Purkinje cell (primary cell): Measurements from ENCODE around the gene ANAPC7. TPM values are rescaled to one million over a fixed set of nuclear protein-coding genes. Genes with fewer than 3 reads are reported as not detected.

Source experiments
- polyA plus RNA-seq: library from polyadenylated mRNA; unstranded; fragments of >200 nt; fragmentation: Nextera tagmentation; gene quantifications from 2 replicates; pipeline ENCODE4 v1.2.1, GENCODE V29; 2014

ANAPC7 gene, protein sequence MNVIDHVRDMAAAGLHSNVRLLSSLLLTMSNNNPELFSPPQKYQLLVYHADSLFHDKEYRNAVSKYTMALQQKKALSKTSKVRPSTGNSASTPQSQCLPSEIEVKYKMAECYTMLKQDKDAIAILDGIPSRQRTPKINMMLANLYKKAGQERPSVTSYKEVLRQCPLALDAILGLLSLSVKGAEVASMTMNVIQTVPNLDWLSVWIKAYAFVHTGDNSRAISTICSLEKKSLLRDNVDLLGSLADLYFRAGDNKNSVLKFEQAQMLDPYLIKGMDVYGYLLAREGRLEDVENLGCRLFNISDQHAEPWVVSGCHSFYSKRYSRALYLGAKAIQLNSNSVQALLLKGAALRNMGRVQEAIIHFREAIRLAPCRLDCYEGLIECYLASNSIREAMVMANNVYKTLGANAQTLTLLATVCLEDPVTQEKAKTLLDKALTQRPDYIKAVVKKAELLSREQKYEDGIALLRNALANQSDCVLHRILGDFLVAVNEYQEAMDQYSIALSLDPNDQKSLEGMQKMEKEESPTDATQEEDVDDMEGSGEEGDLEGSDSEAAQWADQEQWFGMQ
- polyA plus RNA-seq: 48.7 and 54.4 TPM in 2 replicates

DNA sequence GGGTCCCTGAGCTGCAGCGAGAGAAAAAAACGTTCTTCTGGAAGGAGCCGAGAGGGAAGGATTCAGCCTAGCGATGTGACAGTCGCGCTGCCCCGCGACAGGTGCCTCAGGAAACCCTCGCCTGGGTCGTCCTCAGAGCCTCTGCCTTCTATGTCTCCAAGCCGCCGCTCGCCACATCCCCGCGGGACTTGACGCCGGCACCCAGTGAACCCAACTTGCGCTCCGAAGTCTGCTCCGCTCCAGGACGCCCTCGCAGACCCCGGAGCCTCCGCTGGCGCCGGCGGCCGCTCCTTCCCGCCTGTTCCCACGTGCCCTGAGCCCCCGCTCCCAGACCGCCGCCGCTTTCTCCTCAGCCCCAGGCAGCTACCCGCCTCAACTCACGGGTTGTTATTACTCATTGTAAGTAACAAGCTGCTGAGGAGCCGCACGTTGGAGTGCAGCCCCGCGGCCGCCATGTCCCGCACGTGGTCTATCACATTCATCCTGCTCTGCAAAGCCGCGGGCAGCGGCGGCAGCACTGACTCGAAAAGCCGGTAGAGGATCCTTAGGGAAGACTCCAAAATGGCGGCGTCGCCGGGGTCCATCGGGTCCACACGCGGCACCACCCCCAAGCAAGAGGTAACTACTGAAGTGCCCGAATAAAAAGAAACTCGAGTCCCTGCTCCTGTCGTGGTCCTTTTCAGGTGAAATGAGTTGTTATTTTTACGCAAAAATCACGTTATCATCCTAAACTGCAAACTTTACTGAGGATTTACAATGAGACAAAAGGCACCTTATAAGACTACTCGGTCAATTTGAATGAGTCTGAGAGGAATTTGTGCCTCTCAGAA lies at the start of gene ANAPC7:
Gene ANAPC7, minus strand, starts transcription at position 563 of the 830 bp plus-strand sequence. Its CDS starts 81 bp downstream, at position 482.

DNA sequence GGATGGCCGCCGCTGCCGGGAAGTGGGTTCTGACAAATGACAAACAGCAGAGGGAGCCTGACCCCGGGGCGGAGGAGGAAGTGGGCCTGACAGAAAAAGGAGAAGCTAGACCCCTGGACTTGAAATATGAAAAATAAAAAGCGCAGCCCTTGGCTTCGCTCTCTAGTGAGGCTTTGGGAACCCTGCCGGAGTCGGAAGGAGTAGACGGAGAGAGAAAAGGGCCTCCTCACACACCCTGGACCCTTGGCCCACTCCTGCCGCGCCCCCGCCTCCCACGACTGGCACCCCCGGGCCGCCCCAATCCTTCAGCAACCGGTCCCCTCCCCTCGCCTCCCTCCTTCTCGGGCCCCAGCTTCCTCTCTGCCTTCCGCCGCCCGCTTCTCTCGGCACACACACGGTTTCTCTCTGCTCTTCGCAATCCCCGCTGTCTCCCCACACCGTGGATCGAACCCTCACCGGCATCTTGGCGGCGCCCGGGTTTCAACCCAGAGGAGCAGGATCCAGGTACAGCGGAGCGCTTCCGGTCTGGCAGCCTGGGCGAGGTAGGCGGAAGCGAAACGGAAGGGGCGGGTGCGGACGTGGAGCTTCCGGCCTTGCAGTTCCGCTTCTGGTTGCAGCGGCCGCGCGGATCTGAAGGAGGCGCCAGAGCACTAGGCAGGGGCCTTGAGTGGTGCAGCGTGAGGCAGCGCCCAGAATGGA lies 46.4 kb upstream of the ANAPC7 start, which contains the start of gene ARPC3:
Gene ARPC3, minus strand, starts transcription at position 539 of the 699 bp plus-strand sequence. Its CDS starts 77 bp downstream, at position 462.

Other genes starting within 250 kb of the ANAPC7 start
- gene ATP2A2, start 122.5 kb downstream of the ANAPC7 start, polyA plus RNA-seq: 626 and 758 TPM in 2 replicates
- 480 and 540 TPM in 2 replicates for gene ARPC3, start 46.6 kb upstream of the ANAPC7 start, polyA plus RNA-seq
- 37.9 and 52.5 TPM in 2 replicates for gene GPN3, start 64.5 kb upstream of the ANAPC7 start, polyA plus RNA-seq
- gene FAM216A, start 65.1 kb upstream of the ANAPC7 start, polyA plus RNA-seq: 69.0 and 70.7 TPM in 2 replicates
- 561 and 578 TPM in 2 replicates for gene VPS29, start 98.4 kb upstream of the ANAPC7 start, polyA plus RNA-seq
- gene RAD9B, start 98.6 kb upstream of the ANAPC7 start, polyA plus RNA-seq: not detected in 2 replicates
- 27.5 and 28.5 TPM in 2 replicates for gene PPTC7, start 179.6 kb upstream of the ANAPC7 start, polyA plus RNA-seq
- 12.0 and 13.8 TPM in 2 replicates for gene TCTN1, start 210.4 kb upstream of the ANAPC7 start, polyA plus RNA-seq